Keratinocyte (primary cell): ENCODE results near the gene KLHL3. TPM values are rescaled to one million over a fixed set of nuclear protein-coding genes. Genes with fewer than 3 reads are reported as not detected.

Experiments
- DNase-seq: peaks from one replicate; pipeline ENCODE4 v3.0.0-alpha.2; 2011; ENCODE audit warnings: low read depth, missing footprints, low spot score
- FAIRE-seq: peaks from 2 replicates; lab custom pipeline; 2011; peaks lifted over from hg19 to GRCh38; lab: Jason Lieb, UNC
- H2AFZ ChIP-seq: 2 replicates; pipeline ENCODE4 v1.6.0; 2012; ENCODE audit warnings: low read length, control low read depth, inconsistent platforms; ENCODE audit not compliant: control insufficient read depth
- H3K27ac ChIP-seq: 2 replicates; pipeline ENCODE4 v1.5.1; 2011; ENCODE audit warnings: low read length; ENCODE audit not compliant: control insufficient read depth, insufficient read depth
- H3K27me3 ChIP-seq: 3 replicates; pipeline ENCODE4 v1.6.0; 2011; ENCODE audit warnings: low read length; ENCODE audit not compliant: control insufficient read depth, insufficient read depth; ENCODE audit errors: extremely low read depth
- H3K36me3 ChIP-seq, 2 experiments: 2 replicates in 1 of 2; 3 replicates in 1 of 2; pipeline ENCODE4 v1.5.1; 2011; ENCODE audit warnings: low read length in 2 of 2, mild to moderate bottlenecking in 1 of 2; ENCODE audit not compliant: control insufficient read depth in 2 of 2, insufficient read depth in 2 of 2; ENCODE audit errors: extremely low read depth in 1 of 2
- H3K4me1 ChIP-seq: 3 replicates; pipeline ENCODE4 v1.5.1; 2011; ENCODE audit warnings: low read length; ENCODE audit not compliant: control insufficient read depth, insufficient read depth; ENCODE audit errors: extremely low read depth
- H3K4me2 ChIP-seq: 3 replicates; pipeline ENCODE4 v1.6.0; 2011; ENCODE audit warnings: low read depth, low read length; ENCODE audit not compliant: control insufficient read depth, insufficient read depth; ENCODE audit errors: extremely low read depth
- H3K4me3 ChIP-seq, 3 experiments: fragments of 200-600 bp in 1 of 3; sonication (generic) in 1 of 3; 2 replicates in 2 of 3; 3 replicates in 1 of 3; pipeline ENCODE4 v1.5.1; 2011 to 2016; ENCODE audit warnings: low read length in 3 of 3, mild to moderate bottlenecking in 3 of 3, control low read depth in 2 of 3, inconsistent platforms in 1 of 3, low read depth in 1 of 3, mixed read lengths in 1 of 3, mixed run types in 1 of 3, moderate library complexity in 1 of 3; ENCODE audit not compliant: control insufficient read depth in 2 of 3, insufficient read depth in 2 of 3; ENCODE audit errors: extremely low read depth in 1 of 3
- H3K79me2 ChIP-seq: 2 replicates; pipeline ENCODE4 v1.6.0; 2012; ENCODE audit warnings: low read length; ENCODE audit not compliant: control insufficient read depth, insufficient read depth
- H3K9ac ChIP-seq: 3 replicates; pipeline ENCODE4 v1.6.0; 2011; ENCODE audit warnings: low read length; ENCODE audit not compliant: control insufficient read depth, insufficient read depth; ENCODE audit errors: extremely low read depth
- H3K9me1 ChIP-seq: 3 replicates; pipeline ENCODE4 v1.6.0; 2011; ENCODE audit warnings: low read length; ENCODE audit not compliant: control insufficient read depth, insufficient read depth; ENCODE audit errors: extremely low read depth
- H3K9me3 ChIP-seq: 2 replicates; pipeline ENCODE4 v1.5.1; 2012; ENCODE audit warnings: low read depth, low read length; ENCODE audit not compliant: control insufficient read depth
- H4K20me1 ChIP-seq: 3 replicates; pipeline ENCODE4 v1.6.0; 2011; ENCODE audit warnings: low read length; ENCODE audit not compliant: control insufficient read depth, insufficient read depth; ENCODE audit errors: extremely low read depth
- EZH2 ChIP-seq: IDR thresholded peaks from one replicate; pipeline ENCODE4 v1.6.1; 2012; ENCODE audit warnings: inconsistent platforms, mild to moderate bottlenecking, low read length, moderate library complexity
- dilution Hi-C: fragments of 300-500 bp; cut with MboI; formaldehyde crosslinking; loops from one replicate; pipeline ENCODE4 v1.7.0; 2020; ENCODE audit warnings: low sequenced_read_pairs; ENCODE audit not compliant: extremely low pct_ligation_motif_present
- polyA plus RNA-seq, 5 experiments: library from polyadenylated mRNA; depleted of rRNA in 3 of 5; stranded (reverse) in 3 of 5; stranded (forward) in 1 of 5; unstranded in 1 of 5; fragments of >200 nt; gene quantifications; 1 replicate in 1 of 5; 2 replicates in 3 of 5; 3 replicates in 1 of 5; pipeline versions ENCODE4 v1.2.1 to v1.2.3, GENCODE V29; 2011 to 2012; ENCODE audit warnings: missing spikeins in 2 of 5, low read depth in 1 of 5, low replicate concordance in 1 of 5
- TF ChIP-seq, protein P1 (sequence below), 3 experiments: IDR thresholded peaks in 1 of 3; conservative IDR thresholded peaks in 1 of 3; optimal IDR thresholded peaks in 1 of 3; 2 replicates in 2 of 3; 3 replicates in 1 of 3; pipeline versions ENCODE3 to v1.5.1; 2011; ENCODE audit warnings: low read length in 3 of 3, mild to moderate bottlenecking in 3 of 3, moderate library complexity in 2 of 3, control low read depth in 1 of 3, inconsistent platforms in 1 of 3; ENCODE audit not compliant: insufficient read depth in 2 of 3; ENCODE audit errors: extremely low read depth in 1 of 3

The KLHL3 gene
- polyA plus RNA-seq, 1 donor (not counting 4 experiments of a cell fraction or from before 2014, with no cell fraction given): 2.5 TPM

DNA sequence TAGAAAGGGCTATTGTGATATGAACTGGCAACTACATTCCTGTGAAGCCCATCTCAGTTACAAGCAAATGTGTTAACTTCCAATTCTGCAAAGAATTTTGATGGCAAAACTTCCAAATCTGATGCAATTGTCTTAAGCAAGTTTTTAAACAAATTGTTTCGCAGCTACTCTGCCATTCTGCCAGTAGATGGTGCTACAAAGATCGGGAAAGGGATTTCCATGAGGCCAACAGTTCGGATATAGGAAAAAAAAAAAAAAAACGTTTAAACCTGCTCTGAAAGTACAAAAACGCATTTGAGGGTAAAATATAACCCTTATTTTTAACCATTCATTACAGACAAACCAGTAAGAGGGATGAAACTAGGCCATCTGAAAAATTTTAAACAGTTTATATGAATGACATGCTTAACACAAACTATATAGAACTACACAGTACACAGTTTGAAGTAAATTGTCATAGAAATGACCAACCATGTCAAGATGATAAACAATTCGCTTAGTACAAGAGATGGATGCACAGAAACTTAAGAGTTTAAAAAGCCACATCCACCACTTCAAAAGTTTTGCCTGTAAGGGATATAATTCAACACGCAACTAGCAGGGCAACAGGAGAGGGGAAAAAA is 16.1 kb upstream of the KLHL3 start:
- H3K9me3 ChIP-seq: no peaks in the 10 kb centered on the region
- H4K20me1 ChIP-seq: peaks cover 13% of the 10 kb centered on the region
- H3K36me3 ChIP-seq: peaks cover 0 to 13% of the 10 kb centered on the region in 2 experiments
- peak; percentile 55 for FAIRE-seq
- H3K79me2 ChIP-seq: peaks cover 41% of the 10 kb centered on the region
- H3K4me2 ChIP-seq: peak overlapping the region; percentile 96
- H3K4me3 ChIP-seq: peak overlapping the region; percentile 63 to 96 (median 95)
- no peaks in the 10 kb centered on the region for H3K9me1 ChIP-seq
- DNase-seq: no peak
- peak overlapping the region; percentile 99 for H3K27ac ChIP-seq
- H2AFZ ChIP-seq: no peak overlapping the region
- dilution Hi-C loops: no loop called here
- H3K27me3 ChIP-seq: no peaks in the 10 kb centered on the region
- TF ChIP-seq, protein P1, sequence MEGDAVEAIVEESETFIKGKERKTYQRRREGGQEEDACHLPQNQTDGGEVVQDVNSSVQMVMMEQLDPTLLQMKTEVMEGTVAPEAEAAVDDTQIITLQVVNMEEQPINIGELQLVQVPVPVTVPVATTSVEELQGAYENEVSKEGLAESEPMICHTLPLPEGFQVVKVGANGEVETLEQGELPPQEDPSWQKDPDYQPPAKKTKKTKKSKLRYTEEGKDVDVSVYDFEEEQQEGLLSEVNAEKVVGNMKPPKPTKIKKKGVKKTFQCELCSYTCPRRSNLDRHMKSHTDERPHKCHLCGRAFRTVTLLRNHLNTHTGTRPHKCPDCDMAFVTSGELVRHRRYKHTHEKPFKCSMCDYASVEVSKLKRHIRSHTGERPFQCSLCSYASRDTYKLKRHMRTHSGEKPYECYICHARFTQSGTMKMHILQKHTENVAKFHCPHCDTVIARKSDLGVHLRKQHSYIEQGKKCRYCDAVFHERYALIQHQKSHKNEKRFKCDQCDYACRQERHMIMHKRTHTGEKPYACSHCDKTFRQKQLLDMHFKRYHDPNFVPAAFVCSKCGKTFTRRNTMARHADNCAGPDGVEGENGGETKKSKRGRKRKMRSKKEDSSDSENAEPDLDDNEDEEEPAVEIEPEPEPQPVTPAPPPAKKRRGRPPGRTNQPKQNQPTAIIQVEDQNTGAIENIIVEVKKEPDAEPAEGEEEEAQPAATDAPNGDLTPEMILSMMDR (optimal IDR thresholded peaks at IDR 0.05 in 1 of 3, IDR thresholded peaks at IDR 0.05 in 1 of 3, conservative IDR thresholded peaks at IDR 0.05 in 1 of 3; ENCODE audit: extremely low read depth in 1 of 3, insufficient read depth in 2 of 3, low read length in 3 of 3): peak; percentile 44 to 68 (median 67)
- TF ChIP-seq EZH2: no peak
- H3K4me1 ChIP-seq: peaks cover 8% of the 10 kb centered on the region
- peak overlapping the region; percentile 99 for H3K9ac ChIP-seq

DNA sequence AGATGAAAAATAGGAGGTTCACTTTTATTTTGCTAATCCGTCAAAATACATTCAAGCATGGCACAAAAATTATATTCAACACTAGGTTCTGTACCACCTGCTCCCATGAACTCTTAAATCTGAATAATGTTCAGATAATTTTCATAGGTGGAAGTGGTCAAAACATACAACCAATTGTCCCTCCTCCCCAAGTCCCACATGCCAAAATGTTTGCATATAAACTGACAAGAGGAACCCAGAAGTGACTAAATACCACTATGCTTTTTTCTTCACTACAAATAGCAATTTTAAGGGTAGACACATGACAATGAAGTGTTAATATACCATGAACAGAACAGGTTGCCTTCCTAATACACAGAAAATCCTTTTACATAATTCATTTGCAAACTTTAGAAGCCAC is 14.5 kb upstream of the KLHL3 start:
- no peak for FAIRE-seq
- no peak overlapping the region for H2AFZ ChIP-seq
- no peak overlapping the region for H3K27ac ChIP-seq
- no peaks in the 10 kb centered on the region for H3K9me3 ChIP-seq
- no peak overlapping the region for H3K4me3 ChIP-seq
- no peaks in the 10 kb centered on the region for H3K9me1 ChIP-seq
- no peak for DNase-seq
- no peak overlapping the region for H3K9ac ChIP-seq
- H3K79me2 ChIP-seq: peaks cover 41% of the 10 kb centered on the region
- TF ChIP-seq, protein P1 (optimal IDR thresholded peaks at IDR 0.05 in 1 of 3, IDR thresholded peaks at IDR 0.05 in 1 of 3, conservative IDR thresholded peaks at IDR 0.05 in 1 of 3; ENCODE audit: extremely low read depth in 1 of 3, insufficient read depth in 2 of 3, low read length in 3 of 3): no peak
- TF ChIP-seq EZH2: no peak
- dilution Hi-C loops: no loop called here
- no peak overlapping the region for H3K4me2 ChIP-seq
- peaks cover 8% of the 10 kb centered on the region for H3K4me1 ChIP-seq
- peaks cover 13% of the 10 kb centered on the region for H4K20me1 ChIP-seq
- H3K36me3 ChIP-seq: peaks cover 0 to 13% of the 10 kb centered on the region in 2 experiments
- no peaks in the 10 kb centered on the region for H3K27me3 ChIP-seq
